OCI-LY7 (cell line): ENCODE results near the gene PGGT1B.

Experiments
- EZH2phosphoT487 ChIP-seq: fragments of 200-600 bp; sonication (generic); IDR thresholded peaks from 2 replicates; pipeline ENCODE4 v1.6.1; 2018; ENCODE audit warnings: low read depth, borderline replicate concordance, mild to moderate bottlenecking, mixed run types, antibody characterized with exemption, low read length, moderate library complexity, mixed read lengths
- TF ChIP-seq, protein P1 (sequence below): fragments of 200-600 bp; sonication (generic); conservative IDR thresholded peaks from 2 replicates; pipeline ENCODE4 v1.5.1; 2014; ENCODE audit warnings: mild to moderate bottlenecking, antibody characterized with exemption, low read length, moderate library complexity, mixed read lengths

DNA sequence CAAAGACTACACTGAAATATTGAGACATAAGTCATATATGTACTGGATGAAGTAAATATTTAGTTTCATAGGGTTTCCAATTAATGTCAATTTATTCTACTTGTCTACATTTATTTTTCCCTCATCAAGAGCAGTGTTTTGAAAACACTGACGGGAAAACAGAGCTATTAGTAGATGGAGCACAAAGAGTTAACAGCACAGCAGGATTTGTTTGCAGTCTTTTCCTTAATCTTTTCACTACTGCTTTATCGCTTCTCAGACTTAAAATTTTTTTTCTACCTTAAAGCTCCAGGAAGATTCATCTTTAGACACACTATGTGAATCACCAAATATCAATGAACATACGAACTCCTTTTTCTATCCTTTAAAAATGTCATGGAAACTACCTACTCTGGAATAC, 25.6 kb downstream of the PGGT1B start:
- TF ChIP-seq, protein P1, sequence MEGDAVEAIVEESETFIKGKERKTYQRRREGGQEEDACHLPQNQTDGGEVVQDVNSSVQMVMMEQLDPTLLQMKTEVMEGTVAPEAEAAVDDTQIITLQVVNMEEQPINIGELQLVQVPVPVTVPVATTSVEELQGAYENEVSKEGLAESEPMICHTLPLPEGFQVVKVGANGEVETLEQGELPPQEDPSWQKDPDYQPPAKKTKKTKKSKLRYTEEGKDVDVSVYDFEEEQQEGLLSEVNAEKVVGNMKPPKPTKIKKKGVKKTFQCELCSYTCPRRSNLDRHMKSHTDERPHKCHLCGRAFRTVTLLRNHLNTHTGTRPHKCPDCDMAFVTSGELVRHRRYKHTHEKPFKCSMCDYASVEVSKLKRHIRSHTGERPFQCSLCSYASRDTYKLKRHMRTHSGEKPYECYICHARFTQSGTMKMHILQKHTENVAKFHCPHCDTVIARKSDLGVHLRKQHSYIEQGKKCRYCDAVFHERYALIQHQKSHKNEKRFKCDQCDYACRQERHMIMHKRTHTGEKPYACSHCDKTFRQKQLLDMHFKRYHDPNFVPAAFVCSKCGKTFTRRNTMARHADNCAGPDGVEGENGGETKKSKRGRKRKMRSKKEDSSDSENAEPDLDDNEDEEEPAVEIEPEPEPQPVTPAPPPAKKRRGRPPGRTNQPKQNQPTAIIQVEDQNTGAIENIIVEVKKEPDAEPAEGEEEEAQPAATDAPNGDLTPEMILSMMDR: no peak
- TF ChIP-seq EZH2phosphoT487: no peak
